Keratinocyte (primary cell): ENCODE results near the gene LAMA1. TPM values are rescaled to one million over a fixed set of nuclear protein-coding genes. Genes with fewer than 3 reads are reported as not detected.

ENCODE experiments used
- DNase-seq: peaks from one replicate; pipeline ENCODE4 v3.0.0-alpha.2; 2011; ENCODE audit warnings: low read depth, missing footprints, low spot score
- FAIRE-seq: peaks from 2 replicates; lab custom pipeline; 2011; peaks lifted over from hg19 to GRCh38; lab: Jason Lieb, UNC
- H2AFZ ChIP-seq: 2 replicates; pipeline ENCODE4 v1.6.0; 2012; ENCODE audit warnings: low read length, control low read depth, inconsistent platforms; ENCODE audit not compliant: control insufficient read depth
- H3K27ac ChIP-seq: 2 replicates; pipeline ENCODE4 v1.5.1; 2011; ENCODE audit warnings: low read length; ENCODE audit not compliant: control insufficient read depth, insufficient read depth
- H3K27me3 ChIP-seq: 3 replicates; pipeline ENCODE4 v1.6.0; 2011; ENCODE audit warnings: low read length; ENCODE audit not compliant: control insufficient read depth, insufficient read depth; ENCODE audit errors: extremely low read depth
- H3K36me3 ChIP-seq, 2 experiments: 2 replicates in 1 of 2; 3 replicates in 1 of 2; pipeline ENCODE4 v1.5.1; 2011; ENCODE audit warnings: low read length in 2 of 2, mild to moderate bottlenecking in 1 of 2; ENCODE audit not compliant: control insufficient read depth in 2 of 2, insufficient read depth in 2 of 2; ENCODE audit errors: extremely low read depth in 1 of 2
- H3K4me1 ChIP-seq: 3 replicates; pipeline ENCODE4 v1.5.1; 2011; ENCODE audit warnings: low read length; ENCODE audit not compliant: control insufficient read depth, insufficient read depth; ENCODE audit errors: extremely low read depth
- H3K4me2 ChIP-seq: 3 replicates; pipeline ENCODE4 v1.6.0; 2011; ENCODE audit warnings: low read depth, low read length; ENCODE audit not compliant: control insufficient read depth, insufficient read depth; ENCODE audit errors: extremely low read depth
- H3K4me3 ChIP-seq, 3 experiments: fragments of 200-600 bp in 1 of 3; sonication (generic) in 1 of 3; 2 replicates in 2 of 3; 3 replicates in 1 of 3; pipeline ENCODE4 v1.5.1; 2011 to 2016; ENCODE audit warnings: low read length in 3 of 3, mild to moderate bottlenecking in 3 of 3, control low read depth in 2 of 3, inconsistent platforms in 1 of 3, low read depth in 1 of 3, mixed read lengths in 1 of 3, mixed run types in 1 of 3, moderate library complexity in 1 of 3; ENCODE audit not compliant: control insufficient read depth in 2 of 3, insufficient read depth in 2 of 3; ENCODE audit errors: extremely low read depth in 1 of 3
- H3K79me2 ChIP-seq: 2 replicates; pipeline ENCODE4 v1.6.0; 2012; ENCODE audit warnings: low read length; ENCODE audit not compliant: control insufficient read depth, insufficient read depth
- H3K9ac ChIP-seq: 3 replicates; pipeline ENCODE4 v1.6.0; 2011; ENCODE audit warnings: low read length; ENCODE audit not compliant: control insufficient read depth, insufficient read depth; ENCODE audit errors: extremely low read depth
- H3K9me1 ChIP-seq: 3 replicates; pipeline ENCODE4 v1.6.0; 2011; ENCODE audit warnings: low read length; ENCODE audit not compliant: control insufficient read depth, insufficient read depth; ENCODE audit errors: extremely low read depth
- H3K9me3 ChIP-seq: 2 replicates; pipeline ENCODE4 v1.5.1; 2012; ENCODE audit warnings: low read depth, low read length; ENCODE audit not compliant: control insufficient read depth
- H4K20me1 ChIP-seq: 3 replicates; pipeline ENCODE4 v1.6.0; 2011; ENCODE audit warnings: low read length; ENCODE audit not compliant: control insufficient read depth, insufficient read depth; ENCODE audit errors: extremely low read depth
- EZH2 ChIP-seq: IDR thresholded peaks from one replicate; pipeline ENCODE4 v1.6.1; 2012; ENCODE audit warnings: inconsistent platforms, mild to moderate bottlenecking, low read length, moderate library complexity
- dilution Hi-C: fragments of 300-500 bp; cut with MboI; formaldehyde crosslinking; loops from one replicate; pipeline ENCODE4 v1.7.0; 2020; ENCODE audit warnings: low sequenced_read_pairs; ENCODE audit not compliant: extremely low pct_ligation_motif_present
- polyA plus RNA-seq, 5 experiments: library from polyadenylated mRNA; depleted of rRNA in 3 of 5; stranded (reverse) in 3 of 5; stranded (forward) in 1 of 5; unstranded in 1 of 5; fragments of >200 nt; gene quantifications; 1 replicate in 1 of 5; 2 replicates in 3 of 5; 3 replicates in 1 of 5; pipeline versions ENCODE4 v1.2.1 to v1.2.3, GENCODE V29; 2011 to 2012; ENCODE audit warnings: missing spikeins in 2 of 5, low read depth in 1 of 5, low replicate concordance in 1 of 5
- TF ChIP-seq, protein P1 (sequence below), 3 experiments: IDR thresholded peaks in 1 of 3; conservative IDR thresholded peaks in 1 of 3; optimal IDR thresholded peaks in 1 of 3; 2 replicates in 2 of 3; 3 replicates in 1 of 3; pipeline versions ENCODE3 to v1.5.1; 2011; ENCODE audit warnings: low read length in 3 of 3, mild to moderate bottlenecking in 3 of 3, moderate library complexity in 2 of 3, control low read depth in 1 of 3, inconsistent platforms in 1 of 3; ENCODE audit not compliant: insufficient read depth in 2 of 3; ENCODE audit errors: extremely low read depth in 1 of 3

Gene LAMA1
- polyA plus RNA-seq, 1 donor (not counting 4 experiments of a cell fraction or from before 2014, with no cell fraction given): 2.1 TPM

GRCh38 chr18:7023581-7023980 lies 94.0 kb downstream of the LAMA1 start:
- Histone ChIP-seq H3K36me3 (no peaks in the 10 kb centered on the region), H3K9me1 (no peaks in the 10 kb centered on the region), H2AFZ (no peak overlapping the region), H3K9ac (no peak overlapping the region), H3K4me2 (no peak overlapping the region), H3K4me1 (no peaks in the 10 kb centered on the region), H3K27ac (no peak overlapping the region), H3K4me3 (no peak overlapping the region), H3K27me3 (peaks cover 2% of the 10 kb centered on the region), H3K79me2 (no peaks in the 10 kb centered on the region), H3K9me3 (no peaks in the 10 kb centered on the region), H4K20me1 (no peaks in the 10 kb centered on the region)
- TF ChIP-seq, protein P1, sequence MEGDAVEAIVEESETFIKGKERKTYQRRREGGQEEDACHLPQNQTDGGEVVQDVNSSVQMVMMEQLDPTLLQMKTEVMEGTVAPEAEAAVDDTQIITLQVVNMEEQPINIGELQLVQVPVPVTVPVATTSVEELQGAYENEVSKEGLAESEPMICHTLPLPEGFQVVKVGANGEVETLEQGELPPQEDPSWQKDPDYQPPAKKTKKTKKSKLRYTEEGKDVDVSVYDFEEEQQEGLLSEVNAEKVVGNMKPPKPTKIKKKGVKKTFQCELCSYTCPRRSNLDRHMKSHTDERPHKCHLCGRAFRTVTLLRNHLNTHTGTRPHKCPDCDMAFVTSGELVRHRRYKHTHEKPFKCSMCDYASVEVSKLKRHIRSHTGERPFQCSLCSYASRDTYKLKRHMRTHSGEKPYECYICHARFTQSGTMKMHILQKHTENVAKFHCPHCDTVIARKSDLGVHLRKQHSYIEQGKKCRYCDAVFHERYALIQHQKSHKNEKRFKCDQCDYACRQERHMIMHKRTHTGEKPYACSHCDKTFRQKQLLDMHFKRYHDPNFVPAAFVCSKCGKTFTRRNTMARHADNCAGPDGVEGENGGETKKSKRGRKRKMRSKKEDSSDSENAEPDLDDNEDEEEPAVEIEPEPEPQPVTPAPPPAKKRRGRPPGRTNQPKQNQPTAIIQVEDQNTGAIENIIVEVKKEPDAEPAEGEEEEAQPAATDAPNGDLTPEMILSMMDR (optimal IDR thresholded peaks at IDR 0.05 in 1 of 3, IDR thresholded peaks at IDR 0.05 in 1 of 3, conservative IDR thresholded peaks at IDR 0.05 in 1 of 3; ENCODE audit: extremely low read depth in 1 of 3, insufficient read depth in 2 of 3, low read length in 3 of 3): no peak
- TF ChIP-seq EZH2: no peak
- no peak for FAIRE-seq
- no peak for DNase-seq
- dilution Hi-C loops: no loop called here

- no peak overlapping the region for H3K27ac ChIP-seq
- no peaks in the 10 kb centered on the region for H3K79me2 ChIP-seq
- no peaks in the 10 kb centered on the region for H3K27me3 ChIP-seq
- no peaks in the 10 kb centered on the region for H4K20me1 ChIP-seq
- no peak for TF ChIP-seq EZH2
- TF ChIP-seq, protein P1 (optimal IDR thresholded peaks at IDR 0.05 in 1 of 3, IDR thresholded peaks at IDR 0.05 in 1 of 3, conservative IDR thresholded peaks at IDR 0.05 in 1 of 3; ENCODE audit: extremely low read depth in 1 of 3, insufficient read depth in 2 of 3, low read length in 3 of 3): no peak
- H3K36me3 ChIP-seq: no peaks in the 10 kb centered on the region
- no peaks in the 10 kb centered on the region for H3K9me1 ChIP-seq
- DNase-seq: no peak
- no peak overlapping the region for H3K4me2 ChIP-seq
- no peak for FAIRE-seq
- H3K4me3 ChIP-seq: no peak overlapping the region
- no peaks in the 10 kb centered on the region for H3K4me1 ChIP-seq
- no peak overlapping the region for H2AFZ ChIP-seq
- H3K9me3 ChIP-seq: no peaks in the 10 kb centered on the region
- H3K9ac ChIP-seq: no peak overlapping the region
- dilution Hi-C loops: no loop called here
Measured at GRCh38 chr18:7023063-7023580, 94.5 kb downstream of the LAMA1 start.
